Fibroblast of skin of abdomen (primary cell): ENCODE data around the gene FKBP1C. TPM values are rescaled to one million over a fixed set of nuclear protein-coding genes. Genes with fewer than 3 reads are reported as not detected.
"Not testable (repeated sequence)": the region's sequence is repeated elsewhere in the genome, so short reads cannot be mapped to it uniquely, and the experiment has no call there.

Source experiments
- DNase-seq: peaks from one replicate; pipeline ENCODE4 v3.0.0-alpha.2; 2013
- polyA plus RNA-seq, 2 experiments: library from polyadenylated mRNA; unstranded; fragments of 120-200 nt; gene quantifications; one replicate each; pipeline ENCODE4 v1.2.1, GENCODE V29; 2013; ENCODE audit not compliant: insufficient read length in 2 of 2

The FKBP1C gene
- polyA plus RNA-seq (2013, experiment 1 of 2; ENCODE audit: insufficient read length), result 1.1 TPM
- 0.40 TPM for polyA plus RNA-seq (2013, experiment 2 of 2; ENCODE audit: insufficient read length)

GRCh38 chr6:63211343-63211742 lies at the start of gene FKBP1C:
Gene FKBP1C (plus strand): TSS chr6:63211469.
- not testable (repeated sequence) for DNase-seq

GRCh38 chr6:63164047-63164803 lies 47.0 kb upstream of the FKBP1C start:
- not testable (repeated sequence) for DNase-seq

DNA sequence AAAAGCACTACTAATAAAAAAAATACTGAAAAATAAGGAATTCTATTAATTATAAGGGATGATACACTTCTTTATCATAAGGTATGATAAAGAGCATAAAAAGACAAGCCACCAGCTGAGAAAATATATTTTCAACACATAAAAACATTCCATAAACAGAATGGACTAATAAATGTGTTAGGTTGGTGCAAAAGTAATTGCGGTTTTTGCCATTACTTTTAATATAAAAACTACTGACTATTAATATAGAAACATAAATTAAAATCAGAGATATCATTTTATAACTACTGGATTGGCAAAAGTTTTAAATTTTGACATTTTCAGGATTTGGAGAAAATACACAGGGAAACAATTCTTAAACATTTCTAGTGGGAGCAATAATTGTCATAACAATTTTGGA lies 37.1 kb upstream of the FKBP1C start:
- no peak for DNase-seq

DNA sequence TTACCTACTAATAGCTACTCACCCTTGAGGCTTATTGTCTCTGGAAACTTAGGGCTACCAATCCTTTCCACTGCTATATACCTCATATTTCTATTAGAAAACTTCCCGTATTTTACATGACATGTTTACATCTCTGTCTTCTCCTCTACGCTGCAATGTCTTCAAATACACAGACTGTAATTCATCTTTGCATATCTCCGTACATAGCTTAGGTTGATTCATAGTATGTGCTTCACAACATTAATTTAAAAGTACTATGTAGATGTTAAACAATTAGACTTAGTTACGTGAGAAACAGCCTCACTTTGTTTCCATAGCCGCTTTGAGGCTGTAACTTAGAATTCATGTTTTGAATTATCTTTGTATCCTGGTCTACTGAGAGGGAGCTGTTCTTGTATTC lies 35.1 kb upstream of the FKBP1C start:
- no peak for DNase-seq

- no peak for DNase-seq
These were observed 30.9 kb upstream of the FKBP1C start for GRCh38 chr6:63180367-63180766.

DNA sequence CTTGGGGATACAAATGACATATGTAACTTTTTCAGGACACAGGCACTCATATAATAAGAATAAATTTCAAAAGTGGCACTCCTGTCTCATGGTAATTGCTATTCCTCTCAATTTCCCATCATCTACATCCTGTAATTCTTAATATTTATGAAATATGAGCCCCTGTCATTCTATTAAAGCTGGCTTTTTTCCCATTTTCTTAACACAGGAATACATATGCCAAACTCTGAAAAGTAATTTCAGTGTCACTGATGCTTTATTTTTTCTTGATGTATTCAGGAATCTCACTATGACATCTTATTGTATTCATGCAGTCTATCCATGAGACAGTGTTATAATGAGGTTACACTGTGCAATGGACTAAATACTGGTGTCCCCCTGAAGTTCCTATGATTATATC lies 24.3 kb upstream of the FKBP1C start:
- DNase-seq, result no peak

GRCh38 chr6:63188828-63189227 lies 22.4 kb upstream of the FKBP1C start:
- no peak for DNase-seq

GRCh38 chr6:63193324-63193723 lies 17.9 kb upstream of the FKBP1C start:
- no peak for DNase-seq

DNA sequence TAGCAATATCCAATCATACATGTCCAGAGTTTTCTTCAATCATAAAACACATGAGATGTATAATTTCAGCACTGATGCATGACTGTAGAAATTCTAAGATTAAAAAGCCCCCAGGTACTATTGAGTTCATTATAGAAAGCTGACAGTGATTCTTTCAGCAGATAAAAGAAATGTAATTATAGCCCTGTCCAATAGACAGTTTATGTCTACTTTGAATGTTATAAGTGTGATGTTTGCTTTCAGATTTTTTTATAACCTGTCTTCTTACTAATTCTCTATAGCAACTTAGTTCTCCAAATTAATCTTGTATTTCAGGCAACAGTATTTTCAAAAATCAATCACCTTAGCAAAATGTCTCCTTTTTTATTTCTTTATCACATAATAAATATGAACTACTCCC lies 13.5 kb upstream of the FKBP1C start:
- DNase-seq, result no peak

GRCh38 chr6:63213325-63213724 lies 2.1 kb downstream of the FKBP1C start:
- DNase-seq, result no peak

DNA sequence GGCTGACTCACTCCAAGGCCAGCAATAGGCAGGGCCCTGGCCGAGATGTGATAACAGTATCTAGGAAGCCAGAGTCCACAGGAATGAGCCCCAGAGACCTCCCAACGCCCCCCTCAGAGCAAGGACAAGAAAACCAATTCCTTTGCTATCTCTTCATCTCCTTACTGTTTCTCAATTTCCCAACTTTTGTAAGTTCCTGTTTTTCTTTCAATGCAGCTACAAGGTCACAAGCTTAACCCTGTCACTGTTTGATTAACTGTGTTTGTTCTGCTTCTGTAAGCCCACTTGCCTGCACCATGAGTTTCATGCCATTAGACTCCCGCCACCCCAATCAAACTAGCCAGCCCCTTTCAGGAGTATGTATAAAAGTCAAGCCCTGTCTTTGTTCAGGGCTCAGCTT lies 3.5 kb downstream of the FKBP1C start:
- DNase-seq, result no peak

DNA sequence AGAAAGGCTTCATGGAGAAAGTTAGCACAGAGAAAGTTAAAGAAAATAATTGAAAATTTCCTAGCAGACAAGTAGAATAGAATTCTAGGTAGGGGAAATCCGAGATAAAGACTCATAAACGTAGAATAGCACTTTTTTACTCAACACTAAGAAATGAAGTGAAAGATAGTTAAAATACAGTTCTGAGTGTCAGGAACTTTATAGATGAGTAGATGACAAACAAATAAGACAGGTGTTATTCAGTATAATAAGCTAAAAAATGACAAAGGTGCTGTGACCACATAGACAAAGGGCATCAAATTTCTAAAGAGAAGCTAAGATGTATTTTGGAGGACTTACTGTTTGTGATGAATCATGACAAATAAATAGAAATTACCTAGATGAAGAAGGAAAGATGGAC lies 12.9 kb downstream of the FKBP1C start:
- DNase-seq, result no peak

- DNase-seq, result not testable (repeated sequence)
These were observed 14.7 kb downstream of the FKBP1C start for GRCh38 chr6:63225987-63226386.

DNA sequence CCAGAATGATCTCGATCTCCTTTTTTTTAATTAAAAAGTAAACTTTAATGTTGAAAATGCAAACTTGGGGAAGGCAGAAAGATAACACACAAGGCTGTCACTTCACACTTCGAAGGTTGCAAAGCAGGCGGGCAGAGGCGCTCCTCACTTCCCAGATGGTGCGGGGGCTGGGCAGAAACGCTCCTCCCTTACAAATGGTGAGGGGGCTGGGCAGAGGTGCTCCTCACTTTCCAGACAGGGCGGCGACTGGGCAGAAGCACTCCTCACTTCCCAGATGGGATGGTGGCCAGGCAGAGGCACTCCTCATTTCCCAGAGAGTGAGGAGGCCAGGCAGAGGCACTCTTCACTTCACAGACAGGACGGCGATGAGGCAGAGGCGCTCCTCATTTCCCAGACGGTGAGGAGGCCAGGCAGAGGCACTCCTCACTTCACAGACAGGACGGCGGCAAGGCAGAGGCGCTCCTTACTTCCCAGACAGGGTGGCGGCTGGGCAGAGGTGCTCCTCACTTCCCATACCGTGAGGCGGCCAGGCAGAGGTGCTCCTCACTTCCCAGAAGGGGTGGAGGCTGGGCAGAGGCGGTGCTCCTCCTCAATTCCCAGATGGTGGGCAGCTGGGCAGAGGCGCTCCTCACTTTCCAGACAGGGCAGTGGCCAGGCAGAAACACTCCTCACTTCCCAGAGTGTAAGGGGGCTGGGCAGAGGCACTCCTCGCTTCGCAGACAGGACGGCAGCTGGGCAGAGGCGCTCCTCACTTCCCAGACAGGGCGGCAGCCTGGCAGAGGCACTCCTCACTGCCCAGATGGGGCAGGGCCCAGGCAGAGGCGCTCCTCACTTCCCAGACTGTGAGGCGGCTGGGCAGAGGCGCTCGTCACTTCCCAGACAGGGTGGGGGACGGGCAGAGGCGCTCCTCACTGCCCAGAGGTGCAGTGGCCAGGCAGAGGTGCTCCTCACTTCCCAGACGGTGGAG lies 16.9 kb downstream of the FKBP1C start:
- DNase-seq, result not testable (repeated sequence)

DNA sequence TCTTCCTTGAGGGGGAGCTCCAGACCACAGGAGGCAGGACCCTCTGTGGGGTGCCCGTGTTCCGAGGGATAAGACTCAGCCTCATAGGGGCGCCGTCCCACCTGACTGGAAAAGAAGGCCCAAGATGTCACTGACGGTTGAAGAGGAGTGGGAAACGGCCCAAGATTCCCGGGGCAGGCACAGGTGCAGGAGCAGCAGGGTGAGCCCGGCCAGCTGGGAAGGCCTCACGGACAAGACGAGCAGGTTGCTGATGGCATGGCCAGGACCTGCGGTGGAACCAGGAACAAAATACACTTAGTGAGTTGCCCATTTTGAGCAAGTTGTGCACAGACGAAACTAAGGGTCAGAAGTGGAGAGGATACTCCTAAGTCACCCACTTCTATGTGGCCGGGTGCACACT lies 18.8 kb downstream of the FKBP1C start:
- not testable (repeated sequence) for DNase-seq

DNA sequence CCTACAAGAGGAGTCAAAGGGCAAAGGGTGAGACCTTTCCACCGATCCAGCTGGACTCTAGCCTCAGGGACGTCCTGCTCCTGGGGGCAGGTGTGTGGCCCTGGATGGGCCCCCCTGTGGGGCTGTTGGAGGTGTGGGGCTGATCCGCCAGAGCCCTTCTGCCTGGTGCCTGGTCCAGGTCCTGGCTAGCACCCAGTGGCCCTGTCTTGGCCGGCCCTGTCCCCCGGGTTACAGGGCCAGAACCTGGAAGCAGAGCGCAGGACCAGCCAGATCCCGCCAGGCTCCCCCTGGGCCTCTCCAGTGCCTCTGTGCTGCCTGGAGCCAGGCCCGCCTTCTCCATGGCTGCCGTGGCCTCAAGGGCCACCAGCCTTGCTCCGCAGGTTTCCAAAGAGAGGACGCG lies 19.2 kb downstream of the FKBP1C start:
- not testable (repeated sequence) for DNase-seq

DNA sequence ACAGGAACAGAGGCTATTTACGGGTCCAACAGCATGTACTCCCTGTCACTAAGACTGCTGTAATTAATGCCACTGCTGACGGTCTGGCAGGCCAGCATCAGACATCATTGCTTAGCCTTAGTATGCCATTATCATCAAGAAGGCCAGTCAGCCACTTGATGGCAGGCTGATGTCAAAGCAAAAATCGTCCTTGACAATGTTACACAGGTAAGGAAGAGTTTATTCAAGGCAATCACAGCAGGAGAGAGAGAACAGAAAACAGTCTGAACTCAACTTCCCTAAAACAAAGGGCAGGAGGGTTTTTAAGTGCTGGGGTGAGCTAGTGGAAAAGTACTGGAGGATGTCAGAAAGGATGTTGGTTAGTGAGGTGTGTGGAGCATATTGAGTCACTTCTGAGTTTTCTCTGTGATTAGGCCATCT lies 25.1 kb downstream of the FKBP1C start:
- no peak for DNase-seq

DNA sequence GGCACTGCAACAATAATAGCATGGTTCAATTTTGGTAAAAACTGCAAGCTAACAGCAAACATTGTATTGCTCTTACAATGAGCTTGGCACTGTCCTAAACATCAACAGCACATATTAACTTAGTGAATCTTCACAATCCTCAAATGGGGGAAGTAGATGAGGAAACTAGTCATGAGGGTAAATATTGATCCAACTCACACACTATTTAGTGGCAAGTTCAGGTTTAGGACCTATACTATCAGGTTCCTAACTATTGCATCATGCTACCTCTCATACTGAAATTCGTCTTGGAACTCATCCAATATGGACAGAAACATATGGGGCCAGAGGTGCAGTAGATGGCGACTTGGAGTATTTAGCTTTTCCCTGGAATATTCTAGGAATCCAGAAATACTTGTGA lies 34.2 kb downstream of the FKBP1C start:
- no peak for DNase-seq

- no peak for DNase-seq
These were observed 34.6 kb downstream of the FKBP1C start for GRCh38 chr6:63245909-63246308.

DNA sequence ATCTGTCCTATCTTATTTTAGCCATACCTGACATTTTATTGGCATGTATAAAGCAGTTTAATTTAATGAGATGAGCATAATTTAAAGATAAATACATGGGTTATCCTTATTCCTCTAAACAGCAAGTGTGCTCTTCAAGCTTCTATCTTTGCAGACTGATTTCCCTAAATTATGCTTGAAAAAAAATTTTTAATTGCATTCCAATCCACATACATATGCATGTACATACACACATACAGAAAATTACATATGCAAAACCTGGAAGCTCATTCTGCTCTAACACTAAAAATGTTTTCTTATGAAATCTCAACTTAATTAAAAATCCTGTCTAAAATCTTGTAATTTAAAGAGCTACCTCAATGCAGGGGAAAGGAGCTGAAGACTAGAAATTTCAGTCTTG lies 35.3 kb downstream of the FKBP1C start:
- no peak for DNase-seq

GRCh38 chr6:63249875-63250482 lies 38.7 kb downstream of the FKBP1C start:
- no peak for DNase-seq

- DNase-seq, result no peak
These were observed 47.9 kb downstream of the FKBP1C start for GRCh38 chr6:63259153-63259552.

DNA sequence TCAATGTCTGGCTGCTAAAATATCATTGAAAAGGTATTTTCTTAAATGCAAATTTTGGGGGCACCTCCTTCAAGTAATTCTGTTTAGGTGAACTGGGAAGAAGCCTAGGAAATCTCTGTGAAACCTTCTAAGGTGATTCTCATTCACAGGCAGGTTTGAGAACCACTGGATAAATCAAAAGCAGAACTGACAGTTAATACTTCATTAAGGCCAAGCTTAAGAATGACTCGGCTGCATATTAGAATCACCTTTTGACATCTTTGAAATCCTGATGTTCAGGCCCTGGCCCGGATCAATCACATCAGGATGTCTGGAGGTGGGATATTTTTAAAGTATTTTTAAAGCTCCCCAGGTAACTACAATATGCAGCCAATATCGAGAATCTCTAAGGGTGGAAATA lies 50.6 kb downstream of the FKBP1C start:
- DNase-seq, result no peak
